Brain microvascular endothelial cell (primary cell): Measurements from ENCODE around the gene PCDHA4.

ENCODE experiments used
- DNase-seq: peaks from one replicate; pipeline ENCODE4 v3.0.0-alpha.2; 2020
- H3K27ac ChIP-seq: fragments of 250-450 bp; sonication (Bioruptor Pico); 2 replicates; pipeline ENCODE4 v1.5.1; 2020; ENCODE audit warnings: mild to moderate bottlenecking, moderate library complexity
- H3K27me3 ChIP-seq: fragments of 250-450 bp; sonication (Bioruptor Pico); replicated peaks from 2 replicates; pipeline ENCODE4 v1.5.1; 2020; ENCODE audit warnings: mild to moderate bottlenecking
- H3K36me3 ChIP-seq: fragments of 250-450 bp; sonication (Bioruptor Pico); replicated peaks from 2 replicates; pipeline ENCODE4 v1.5.1; 2020; ENCODE audit warnings: mild to moderate bottlenecking
- H3K4me3 ChIP-seq: 2 replicates; pipeline ENCODE4 v1.5.1; 2011; ENCODE audit warnings: low read depth, mild to moderate bottlenecking, control low read depth, low read length, moderate library complexity
- CTCF ChIP-seq: IDR thresholded peaks from 2 replicates; pipeline ENCODE4 v1.5.1; 2011; ENCODE audit warnings: low read depth, mild to moderate bottlenecking, moderate library complexity, low read length, control low read depth, inconsistent platforms; ENCODE audit errors: missing control alignments
- in situ Hi-C: cut with HindIII; loops from 2 replicates; pipeline ENCODE4 v1.10.0; 2017; ENCODE audit warnings: low sequenced_read_pairs, low pct_ligation_motif_present

Gene PCDHA4

GRCh38 chr5:140862441-140863295 lies 55.8 kb downstream of the PCDHA4 start:
- no peak for TF ChIP-seq CTCF
- H3K4me3 ChIP-seq, result no peak overlapping the region
- H3K27me3 ChIP-seq, result no peaks in the 10 kb centered on the region
- DNase-seq, result no peak
- H3K27ac ChIP-seq, result no peak overlapping the region
- no peaks in the 10 kb centered on the region for H3K36me3 ChIP-seq
- in situ Hi-C loops, result no loop called here
